A549 (cell line): ENCODE measurements around the gene DGKD. TPM values are rescaled to one million over a fixed set of nuclear protein-coding genes. Genes with fewer than 3 reads are reported as not detected.

ENCODE experiments used
- ATAC-seq, 2 experiments: fragments of 200-7000 bp in 1 of 2; fragments of >200 bp in 1 of 2; cut with Nextera tagmentation in 1 of 2; cut with Tn5 transposase in 1 of 2; 3 replicates each; pipeline versions ENCODE4 v1.8.0 to v1.9.1; 2018 to 2020; ENCODE audit warnings: mild to moderate bottlenecking in 1 of 2, moderate library complexity in 1 of 2
- CTCF ChIA-PET: fragments of 300-600 bp; sonication (Branson Sonifier 250); formaldehyde crosslinking; extraction: SDS; loops from one replicate; lab custom pipeline; 2021; ENCODE audit warnings: antibody characterized with exemption, inconsistent platforms; lab: Yijun Ruan, JAX
- POLR2A ChIA-PET: fragments of 350-600 bp; formaldehyde crosslinking; extraction: SDS; loops from one replicate; lab custom pipeline; 2021; ENCODE audit warnings: antibody characterized with exemption, inconsistent platforms; lab: Yijun Ruan, JAX
- DNase-seq, 2 experiments: peaks; one replicate each; pipeline versions ENCODE4 v3.0.0 to v3.0.0-alpha.2; 2011 to 2016; ENCODE audit warnings: low read depth in 1 of 2, low spot score in 1 of 2
- FAIRE-seq: peaks from 2 replicates; lab custom pipeline; 2011; peaks lifted over from hg19 to GRCh38; lab: Jason Lieb, UNC
- H3K27ac ChIP-seq, 2 experiments: fragments of >200 bp; sonication (Bioruptor Twin); formaldehyde crosslinking; 3 replicates each; pipeline ENCODE4 v1.5.1; 2016 to 2017
- H3K4me1 ChIP-seq: fragments of >200 bp; sonication (Bioruptor Twin); formaldehyde crosslinking; 3 replicates; pipeline ENCODE4 v1.6.1; 2016
- H3K4me2 ChIP-seq: fragments of >200 bp; sonication (Bioruptor Twin); formaldehyde crosslinking; 3 replicates; pipeline ENCODE4 v1.6.1; 2016
- H3K4me3 ChIP-seq: fragments of >200 bp; sonication (Bioruptor Twin); formaldehyde crosslinking; 3 replicates; pipeline ENCODE4 v1.5.1; 2016
- H3K9me3 ChIP-seq: fragments of >200 bp; sonication (Bioruptor Twin); formaldehyde crosslinking; 3 replicates; pipeline ENCODE4 v1.6.1; 2016
- EHF ChIP-seq: fragments of 250-450 bp; sonication (Bioruptor Pico); IDR thresholded peaks from 2 replicates; pipeline ENCODE4 v1.5.0; 2020; ENCODE audit warnings: mild to moderate bottlenecking
- ELK1 ChIP-seq: fragments of 150-350 bp; IDR thresholded peaks from 2 replicates; pipeline ENCODE4 v1.6.1; 2014; ENCODE audit warnings: low read depth, mild to moderate bottlenecking, low read length
- EP300 ChIP-seq, 2 experiments: fragments of >200 bp; sonication (Bioruptor Twin); formaldehyde crosslinking; IDR thresholded peaks; 2 replicates in 1 of 2; 3 replicates in 1 of 2; pipeline ENCODE4 v1.6.1; 2016 to 2017
- FOXS1 ChIP-seq: fragments of 250-450 bp; sonication (Bioruptor Pico); IDR thresholded peaks from 2 replicates; pipeline ENCODE4 v1.5.0; 2020; ENCODE audit warnings: mild to moderate bottlenecking, moderate library complexity
- JUN ChIP-seq, 2 experiments: fragments of >200 bp; sonication (Bioruptor Twin); formaldehyde crosslinking; IDR thresholded peaks; 2 replicates in 1 of 2; 3 replicates in 1 of 2; pipeline ENCODE4 v1.6.1; 2016 to 2017
- JUNB ChIP-seq: fragments of >200 bp; sonication (Bioruptor Twin); formaldehyde crosslinking; IDR thresholded peaks from 2 replicates; pipeline ENCODE4 v1.6.1; 2016
- NPAS2 ChIP-seq: fragments of 250-450 bp; sonication (Bioruptor Pico); IDR thresholded peaks from 2 replicates; pipeline ENCODE4 v1.8.0; 2022; ENCODE audit warnings: mild to moderate bottlenecking, moderate library complexity, borderline replicate concordance
- POLR2A ChIP-seq: IDR thresholded peaks from 2 replicates; pipeline ENCODE4 v1.6.1; 2012; ENCODE audit warnings: mild to moderate bottlenecking, low read length
- RARB ChIP-seq: fragments of 250-450 bp; sonication (Bioruptor Pico); IDR thresholded peaks from 2 replicates; pipeline ENCODE4 v1.8.0; 2021; ENCODE audit warnings: mild to moderate bottlenecking, moderate library complexity
- TP53 ChIP-seq: fragments of 250-450 bp; sonication (Bioruptor Pico); IDR thresholded peaks from 2 replicates; pipeline ENCODE4 v1.5.0; 2021; ENCODE audit warnings: mild to moderate bottlenecking, moderate library complexity
- USF2 ChIP-seq: fragments of 450-650 bp; IDR thresholded peaks from 2 replicates; pipeline ENCODE4 v1.6.1; 2014; ENCODE audit warnings: antibody characterized with exemption
- WGBS: methylation state at CpG from one replicate; pipeline ENCODE4 v1.1.6; 2017; ENCODE audit errors: missing lambda C conversion rate; 5-methylcytosine and 5-hydroxymethylcytosine counted together
- polyA plus RNA-seq, 4 experiments: library from polyadenylated mRNA; depleted of rRNA in 3 of 4; stranded (reverse); fragments of >200 nt; fragmentation: RNase III in 1 of 4; extraction: RNeasy Plus Mini Kit Qiagen cat#74134 plus additional on column Dnase treatment in 1 of 4; gene quantifications; 2 replicates in 3 of 4; 3 replicates in 1 of 4; pipeline ENCODE4 v1.2.3, GENCODE V29; 2011 to 2017
- TF ChIP-seq, protein P1 (sequence below): fragments of 250-450 bp; sonication (Bioruptor Pico); IDR thresholded peaks from 2 replicates; pipeline ENCODE4 v1.5.0; 2020; ENCODE audit warnings: low read depth, mild to moderate bottlenecking, moderate library complexity
- TF ChIP-seq, protein P2 (sequence below): IDR thresholded peaks from 2 replicates; pipeline ENCODE4 v1.6.1; 2012
- TF ChIP-seq, protein P3 (sequence below): IDR thresholded peaks from 2 replicates; pipeline ENCODE4 v1.6.1; 2012

The DGKD gene
- polyA plus RNA-seq, 2 of the 4 experiments (the other 2 are of a cell fraction), result 68.8 to 99.6 TPM

DNA sequence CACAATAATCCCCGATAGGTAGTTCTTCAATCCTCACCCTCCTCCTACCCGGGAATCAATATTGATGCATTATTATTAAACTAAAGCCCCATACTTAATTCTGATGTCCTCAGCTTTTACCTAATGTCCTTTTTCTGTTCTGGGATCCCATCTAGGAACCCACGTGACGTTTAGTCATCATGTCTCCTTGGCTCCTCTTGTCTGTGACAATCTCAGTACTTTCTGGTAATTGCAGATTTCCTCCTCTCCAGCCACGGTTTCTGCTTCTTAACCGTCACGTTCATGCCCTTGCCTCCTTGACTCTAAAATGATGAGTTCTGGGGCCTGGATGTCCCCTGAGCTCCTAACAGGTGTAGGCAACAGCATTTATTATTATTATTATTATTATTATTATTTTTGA is 2.9 kb upstream of the DGKD start:
- ATAC-seq (no peak), FAIRE-seq (no peak), DNase-seq (no peak)
- TF ChIP-seq USF2 (peak; percentile 37), RARB (CRISPR knock-in tag) (no peak)
- 68% methylated on average over 7 of the region's 7 CpGs for WGBS
- peaks cover 51% of the 10 kb centered on the region for H3K4me1 ChIP-seq
- H3K4me2 ChIP-seq, result peak overlapping the region; percentile 75
- H3K9me3 ChIP-seq, result no peaks in the 10 kb centered on the region
- no peak overlapping the region for H3K4me3 ChIP-seq
- POLR2A ChIA-PET, result no interaction called here
- H3K27ac ChIP-seq, result peak overlapping the region; percentile 91 to 97
- CTCF ChIA-PET, result interaction anchor here (0.8 to 1.6 kb wide), 5 partner anchors 9 to 64 kb away, joined by 3 to 6 read pairs (median 5); no protein-coding TSS in a partner anchor

DNA sequence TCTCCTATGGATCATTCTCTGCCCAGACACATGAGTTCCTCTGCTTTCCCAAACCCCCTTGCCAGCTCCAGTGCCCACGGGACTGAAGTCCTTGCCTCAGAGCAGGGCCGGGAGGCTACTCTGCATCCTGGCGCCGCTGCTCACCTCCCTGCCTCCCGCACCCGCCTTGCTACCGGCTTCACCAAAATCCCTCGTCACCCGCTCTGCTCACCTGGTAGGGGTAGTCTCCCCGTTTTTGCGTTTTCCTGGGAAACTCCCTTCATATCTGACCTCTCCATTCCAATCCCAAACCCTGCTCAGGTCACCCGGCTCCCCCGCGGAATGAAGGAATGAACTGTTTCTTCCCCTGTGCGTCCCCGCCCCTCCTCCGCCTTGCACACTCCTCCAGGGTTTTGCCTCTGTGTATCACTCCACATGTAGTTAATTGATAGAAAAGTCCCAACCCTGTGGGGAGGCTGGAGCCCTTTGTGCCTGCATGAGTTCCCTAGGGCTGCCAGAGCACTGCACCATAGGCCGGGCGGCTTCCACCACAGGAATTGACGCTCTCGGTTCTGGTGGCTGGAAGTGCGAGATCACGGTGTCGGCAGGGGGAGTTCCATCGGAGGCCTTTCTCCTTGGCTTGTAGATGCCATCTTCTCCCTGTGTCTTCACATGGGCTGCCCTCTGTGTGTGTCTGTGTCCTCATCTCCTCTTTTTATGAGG is 2.0 kb upstream of the DGKD start:
- H3K4me1 ChIP-seq, result peaks cover 59% of the 10 kb centered on the region
- TF ChIP-seq ELK1 (no peak), EHF (CRISPR knock-in tag) (no peak)
- TF ChIP-seq, all 56 proteins: peak for 0
- no peak overlapping the region; the same call in 2 of the 3 replicates for H3K4me2 ChIP-seq
- ChIA-PET CTCF (no interaction called here), POLR2A (no interaction called here)
- DNase-seq, result no peak
- H3K4me3 ChIP-seq, result no peak overlapping the region
- no peak for FAIRE-seq
- no peak for ATAC-seq
- 97% methylated on average over 25 of the region's 25 CpGs for WGBS
- peak overlapping the region; percentile 91 to 97 for H3K27ac ChIP-seq
- H3K9me3 ChIP-seq, result no peaks in the 10 kb centered on the region

GRCh38 chr2:233353101-233353768 is 1.1 kb upstream of the DGKD start:
- no peak for TF ChIP-seq FOXS1 (CRISPR knock-in tag)
- TF ChIP-seq, protein P1, sequence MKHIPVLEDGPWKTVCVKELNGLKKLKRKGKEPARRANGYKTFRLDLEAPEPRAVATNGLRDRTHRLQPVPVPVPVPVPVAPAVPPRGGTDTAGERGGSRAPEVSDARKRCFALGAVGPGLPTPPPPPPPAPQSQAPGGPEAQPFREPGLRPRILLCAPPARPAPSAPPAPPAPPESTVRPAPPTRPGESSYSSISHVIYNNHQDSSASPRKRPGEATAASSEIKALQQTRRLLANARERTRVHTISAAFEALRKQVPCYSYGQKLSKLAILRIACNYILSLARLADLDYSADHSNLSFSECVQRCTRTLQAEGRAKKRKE (CRISPR knock-in tag), result no peak
- TF ChIP-seq, protein P2, sequence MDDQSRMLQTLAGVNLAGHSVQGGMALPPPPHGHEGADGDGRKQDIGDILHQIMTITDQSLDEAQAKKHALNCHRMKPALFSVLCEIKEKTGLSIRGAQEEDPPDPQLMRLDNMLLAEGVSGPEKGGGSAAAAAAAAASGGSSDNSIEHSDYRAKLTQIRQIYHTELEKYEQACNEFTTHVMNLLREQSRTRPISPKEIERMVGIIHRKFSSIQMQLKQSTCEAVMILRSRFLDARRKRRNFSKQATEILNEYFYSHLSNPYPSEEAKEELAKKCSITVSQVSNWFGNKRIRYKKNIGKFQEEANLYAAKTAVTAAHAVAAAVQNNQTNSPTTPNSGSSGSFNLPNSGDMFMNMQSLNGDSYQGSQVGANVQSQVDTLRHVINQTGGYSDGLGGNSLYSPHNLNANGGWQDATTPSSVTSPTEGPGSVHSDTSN, result no peak
- TF ChIP-seq JUN (IDR thresholded peaks at IDR 0.05), result no peak
- TF ChIP-seq NPAS2, result no peak
- TF ChIP-seq, protein P3, sequence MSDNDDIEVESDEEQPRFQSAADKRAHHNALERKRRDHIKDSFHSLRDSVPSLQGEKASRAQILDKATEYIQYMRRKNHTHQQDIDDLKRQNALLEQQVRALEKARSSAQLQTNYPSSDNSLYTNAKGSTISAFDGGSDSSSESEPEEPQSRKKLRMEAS, result no peak
- TF ChIP-seq EP300 (IDR thresholded peaks at IDR 0.05), result no peak
- TF ChIP-seq TP53 (CRISPR knock-in tag), result no peak
- peaks cover 69% of the 10 kb centered on the region for H3K4me1 ChIP-seq
- peak overlapping the region; percentile 91 to 97 for H3K27ac ChIP-seq
- DNase-seq (no peak), ATAC-seq (no peak), FAIRE-seq (no peak)
- 69% methylated on average over 17 of the region's 22 CpGs for WGBS
- CTCF ChIA-PET, result interaction anchor here (0.6 to 1.7 kb wide), 24 partner anchors 10 to 480 kb away, joined by 3 to 8 read pairs (median 3); partner anchors contain the start of gene ATG16L1
- no peaks in the 10 kb centered on the region for H3K9me3 ChIP-seq
- H3K4me2 ChIP-seq, result peak overlapping the region; percentile 91
- POLR2A ChIA-PET, result no interaction called here
- H3K4me3 ChIP-seq, result peak overlapping the region; percentile 33; the same call in 2 of the 3 replicates

DNA sequence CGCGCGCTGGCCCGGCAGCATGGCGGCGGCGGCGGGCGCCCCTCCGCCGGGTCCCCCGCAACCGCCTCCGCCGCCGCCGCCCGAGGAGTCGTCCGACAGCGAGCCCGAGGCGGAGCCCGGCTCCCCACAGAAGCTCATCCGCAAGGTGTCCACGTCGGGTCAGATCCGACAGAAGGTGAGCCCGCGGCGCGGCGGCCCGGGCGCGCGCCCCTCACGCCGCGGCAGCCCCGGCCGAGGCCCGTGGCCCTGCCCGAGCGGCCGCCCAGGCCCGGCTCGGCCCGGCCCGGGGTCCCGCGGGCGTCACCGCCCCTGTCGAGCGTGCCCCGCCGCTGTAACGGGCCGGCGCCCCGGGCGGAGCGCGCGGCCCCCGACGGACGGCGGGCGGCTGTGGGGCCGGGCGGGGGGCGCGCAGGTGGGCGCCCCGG is 218 bp downstream of the DGKD start:
- no CpG with 5 or more reads among the region's 77 CpGs for WGBS
- ATAC-seq (peak in 1 of 2 experiments; percentile 27; a peak in 2 of 6 replicates), DNase-seq (no peak), FAIRE-seq (no peak)
- H3K4me1 ChIP-seq, result peaks cover 76% of the 10 kb centered on the region
- CTCF ChIA-PET, result interaction anchor here (0.6 to 1.7 kb wide), 11 partner anchors 12 to 140 kb away, joined by 3 to 8 read pairs (median 3); partner anchors contain the start of gene ATG16L1
- H3K27ac ChIP-seq, result peak overlapping the region; percentile 91 to 97
- peak overlapping the region; percentile 94; the same call in 2 of the 3 replicates for H3K4me2 ChIP-seq
- POLR2A ChIA-PET, result no interaction called here
- TF ChIP-seq JUN (IDR thresholded peaks at IDR 0.05) (peak in 1 of 2 experiments; percentile 19; a peak in 1 of 5 replicates), JUNB (no peak), POLR2A (peak; percentile 79)
- peak overlapping the region; percentile 74 for H3K4me3 ChIP-seq
- H3K9me3 ChIP-seq, result no peaks in the 10 kb centered on the region
